ENCODE results near the gene LRRIQ4. TPM values are rescaled to one million over a fixed set of nuclear protein-coding genes. Genes with fewer than 3 reads are reported as not detected.

LRRIQ4 gene
- total RNA-seq, 1 donor from 2014 or later = not detected

GRCh38 chr3:169879845-169880575 lies 67.3 kb downstream of the LRRIQ4 start:
- Histone ChIP-seq H3K4me1 (no peaks in the 10 kb centered on the region), H3K27ac (no peak overlapping the region), H3K4me3 (no peak overlapping the region), H3K36me3 (no peaks in the 10 kb centered on the region), H3K27me3 (no peaks in the 10 kb centered on the region), H3K9me3 (no peaks in the 10 kb centered on the region)
- DNase-seq (ENCODE audit: low spot score in 2 of 2) = no peak
- intact Hi-C loops (cut with DNase I) = no loop called here
- no peak for TF ChIP-seq CTCF (IDR thresholded peaks at IDR 0.05)

DNA sequence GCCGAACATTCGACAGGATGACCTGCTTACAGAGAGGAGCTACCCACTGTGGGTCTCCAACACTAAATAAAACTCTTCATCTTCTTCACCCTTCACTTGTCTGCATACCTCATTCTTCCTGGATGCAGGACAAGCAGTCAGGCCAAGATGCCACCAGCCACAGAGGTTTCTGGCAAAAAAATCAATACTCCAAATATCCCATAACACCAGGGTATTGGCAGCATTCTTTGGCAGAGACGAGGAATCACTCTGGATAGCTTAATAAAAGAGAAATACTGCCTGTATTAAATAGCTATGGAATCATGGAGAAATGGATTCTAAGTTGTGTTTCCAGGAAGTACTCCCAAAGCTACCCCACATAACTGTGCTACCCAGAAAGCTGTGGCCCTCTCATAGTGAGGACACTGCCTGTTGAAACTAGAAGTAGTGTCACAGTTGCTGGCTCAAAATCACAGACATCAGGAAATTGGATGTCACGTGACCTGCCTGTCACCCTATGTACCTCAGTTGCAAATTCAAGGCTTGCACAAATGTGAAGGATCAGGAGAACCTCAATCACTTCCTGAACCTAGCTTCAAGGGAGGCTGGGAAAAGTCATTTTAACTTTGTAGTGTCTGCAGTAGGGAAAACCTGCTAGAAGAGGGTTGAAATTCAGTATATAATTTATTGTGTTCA lies 68.0 kb downstream of the LRRIQ4 start:
- Histone ChIP-seq H3K4me3 (no peak overlapping the region), H3K4me1 (no peaks in the 10 kb centered on the region), H3K27me3 (no peaks in the 10 kb centered on the region), H3K36me3 (no peaks in the 10 kb centered on the region), H3K9me3 (no peaks in the 10 kb centered on the region), H3K27ac (no peak overlapping the region)
- no peak for TF ChIP-seq CTCF (IDR thresholded peaks at IDR 0.05)
- intact Hi-C loops (cut with DNase I) = no loop called here
- DNase-seq (ENCODE audit: low spot score in 2 of 2) = no peak

DNA sequence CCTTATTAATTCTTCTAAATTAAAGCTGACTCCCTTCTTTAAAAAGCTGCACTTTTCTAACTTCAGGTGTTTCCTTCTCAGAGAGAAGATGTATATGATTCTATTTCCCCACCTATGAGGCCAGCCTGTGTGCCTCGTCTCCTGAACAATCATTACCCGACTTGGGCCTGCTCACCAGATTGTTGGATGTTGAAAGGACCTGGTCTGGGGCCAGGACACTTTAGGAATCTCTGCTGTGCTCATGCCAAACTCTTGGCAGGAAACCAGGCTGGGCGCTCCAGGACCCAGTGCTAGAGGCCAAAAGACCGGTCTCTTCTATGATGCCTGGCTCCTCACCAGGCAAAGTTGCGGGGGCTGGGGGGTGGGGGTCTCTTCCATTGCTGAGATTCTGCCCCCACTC lies 74.0 kb downstream of the LRRIQ4 start:
- H3K27ac ChIP-seq = no peak overlapping the region

More for the DNA sequence above, 74.0 kb downstream of the LRRIQ4 start:
- no peaks in the 10 kb centered on the region for H3K27me3 ChIP-seq
- H3K4me3 ChIP-seq = no peak overlapping the region
- TF ChIP-seq CTCF (IDR thresholded peaks at IDR 0.05) = no peak
- no peaks in the 10 kb centered on the region for H3K36me3 ChIP-seq
- intact Hi-C loops (cut with DNase I) = no loop called here
- H3K9me3 ChIP-seq = no peaks in the 10 kb centered on the region
- peaks cover 0 to 3% of the 10 kb centered on the region in 2 donors for H3K4me1 ChIP-seq
- DNase-seq (ENCODE audit: low spot score in 2 of 2) = peak in 1 of 2 donors; percentile 80

Other genes with a start within 250 kb of the LRRIQ4 start
- 38.6 TPM for gene MECOM, start 149.2 kb upstream of the LRRIQ4 start, total RNA-seq
- 260 TPM for gene TERC, start 47.8 kb upstream of the LRRIQ4 start, total RNA-seq
- gene ACTRT3, start 43.3 kb upstream of the LRRIQ4 start, total RNA-seq = 0.32 TPM
- 3.9 TPM for gene MYNN, start 39.5 kb upstream of the LRRIQ4 start, total RNA-seq
- 3.5 TPM for gene LRRC34, start within 50 bp of the LRRIQ4 start, total RNA-seq
- not detected for gene LRRC31, start 57.1 kb downstream of the LRRIQ4 start, total RNA-seq
- gene SAMD7, start 98.7 kb downstream of the LRRIQ4 start, total RNA-seq = not detected
- gene SEC62, start 153.9 kb downstream of the LRRIQ4 start, total RNA-seq = 20.5 TPM
- 7.3 TPM for gene GPR160, start 225.1 kb downstream of the LRRIQ4 start, total RNA-seq

All from ascending aorta (tissue), 2 donors.